SK-N-SH treated with all-trans-retinoic acid at 6 μM for 48 hours (cell line): ENCODE measurements around the gene CDH16.

Experiments
- ATAC-seq: fragments of 200-7000 bp; cut with Tn5 transposase; 3 replicates; pipeline ENCODE4 v1.9.1; 2020; ENCODE audit warnings: mild to moderate bottlenecking, moderate library complexity
- ARNTL ChIP-seq: fragments of 450-650 bp; formaldehyde crosslinking; IDR thresholded peaks from 2 replicates; pipeline ENCODE4 v1.5.0; 2020; ENCODE audit warnings: low read depth, mild to moderate bottlenecking, moderate library complexity, borderline replicate concordance
- BACH2 ChIP-seq: fragments of 250-450 bp; sonication (Bioruptor Pico); IDR thresholded peaks from 2 replicates; pipeline ENCODE4 v1.9.0; 2021; ENCODE audit warnings: mild to moderate bottlenecking, borderline replicate concordance
- CSDC2 ChIP-seq: fragments of 250-450 bp; sonication (Bioruptor Pico); IDR thresholded peaks from 2 replicates; pipeline ENCODE4 v1.5.0; 2020; ENCODE audit warnings: mild to moderate bottlenecking, moderate library complexity
- ESRRG ChIP-seq: fragments of 250-450 bp; sonication (Bioruptor Pico); IDR thresholded peaks from 2 replicates; pipeline ENCODE4 v1.6.1; 2021; ENCODE audit warnings: mild to moderate bottlenecking
- GLIS3 ChIP-seq: fragments of 250-450 bp; sonication (Bioruptor Pico); IDR thresholded peaks from 2 replicates; pipeline ENCODE4 v1.5.0; 2020; ENCODE audit warnings: mild to moderate bottlenecking, moderate library complexity
- ISL1 ChIP-seq: fragments of 250-450 bp; sonication (Bioruptor Pico); IDR thresholded peaks from 2 replicates; pipeline ENCODE4 v2.1.2; 2022; ENCODE audit warnings: mild to moderate bottlenecking, moderate library complexity
- PPARA ChIP-seq: fragments of 250-450 bp; sonication (Bioruptor Pico); IDR thresholded peaks from 2 replicates; pipeline ENCODE4 v1.5.0; 2020; ENCODE audit warnings: mild to moderate bottlenecking, borderline replicate concordance
- RARB ChIP-seq: fragments of 250-450 bp; sonication (Bioruptor Pico); IDR thresholded peaks from 2 replicates; pipeline ENCODE4 v1.8.0; 2021; ENCODE audit warnings: mild to moderate bottlenecking, moderate library complexity
- SNAI2 ChIP-seq: fragments of 250-450 bp; sonication (Bioruptor Pico); IDR thresholded peaks from 2 replicates; pipeline ENCODE4 v1.5.0; 2020; ENCODE audit warnings: mild to moderate bottlenecking, moderate library complexity
- TCF4 ChIP-seq: fragments of 250-450 bp; sonication (Bioruptor Pico); IDR thresholded peaks from 2 replicates; pipeline ENCODE4 v1.8.0; 2021; ENCODE audit warnings: mild to moderate bottlenecking, moderate library complexity, borderline replicate concordance
- TOX ChIP-seq: fragments of 250-450 bp; sonication (Bioruptor Pico); IDR thresholded peaks from 2 replicates; pipeline ENCODE4 v1.8.0; 2021; ENCODE audit warnings: mild to moderate bottlenecking, moderate library complexity, borderline replicate concordance
- ZC3H10 ChIP-seq: fragments of 250-450 bp; sonication (Bioruptor Pico); IDR thresholded peaks from 2 replicates; pipeline ENCODE4 v1.5.1; 2021; ENCODE audit warnings: mild to moderate bottlenecking, moderate library complexity
- ZFP3 ChIP-seq: fragments of 250-450 bp; sonication (Bioruptor Pico); IDR thresholded peaks from 2 replicates; pipeline ENCODE4 v1.5.0; 2020; ENCODE audit warnings: mild to moderate bottlenecking, moderate library complexity
- ZFP30 ChIP-seq: fragments of 450-650 bp; formaldehyde crosslinking; IDR thresholded peaks from 2 replicates; pipeline ENCODE4 v1.5.0; 2022; ENCODE audit warnings: mild to moderate bottlenecking, moderate library complexity
- ZNF565 ChIP-seq: fragments of 450-650 bp; formaldehyde crosslinking; conservative IDR thresholded peaks from 2 replicates; pipeline ENCODE4 v1.5.0; 2020; ENCODE audit warnings: low read depth, mild to moderate bottlenecking, moderate library complexity
- ZNF70 ChIP-seq: fragments of 450-650 bp; formaldehyde crosslinking; IDR thresholded peaks from 2 replicates; pipeline ENCODE4 v1.5.0; 2020; ENCODE audit warnings: mild to moderate bottlenecking, moderate library complexity
- ZNF8 ChIP-seq: fragments of 450-650 bp; formaldehyde crosslinking; IDR thresholded peaks from 2 replicates; pipeline ENCODE4 v1.5.0; 2020; ENCODE audit warnings: mild to moderate bottlenecking, moderate library complexity
- TF ChIP-seq, protein P1 (sequence below): fragments of 250-450 bp; sonication (Bioruptor Pico); IDR thresholded peaks from 2 replicates; pipeline ENCODE4 v1.5.0; 2020; ENCODE audit warnings: mild to moderate bottlenecking, moderate library complexity
- TF ChIP-seq, protein P2 (sequence below): fragments of 250-450 bp; sonication (Bioruptor Pico); IDR thresholded peaks from 2 replicates; pipeline ENCODE4 v1.5.1; 2021; ENCODE audit warnings: mild to moderate bottlenecking, moderate library complexity
- TF ChIP-seq, protein P3 (sequence below): fragments of 250-450 bp; sonication (Bioruptor Pico); IDR thresholded peaks from 2 replicates; pipeline ENCODE4 v1.8.0; 2021; ENCODE audit warnings: low read depth, mild to moderate bottlenecking, moderate library complexity, borderline replicate concordance
- TF ChIP-seq, protein P4 (sequence below): fragments of 250-450 bp; sonication (Bioruptor Pico); IDR thresholded peaks from 2 replicates; pipeline ENCODE4 v1.5.1; 2020; ENCODE audit warnings: low read depth, mild to moderate bottlenecking, moderate library complexity

Gene CDH16

DNA sequence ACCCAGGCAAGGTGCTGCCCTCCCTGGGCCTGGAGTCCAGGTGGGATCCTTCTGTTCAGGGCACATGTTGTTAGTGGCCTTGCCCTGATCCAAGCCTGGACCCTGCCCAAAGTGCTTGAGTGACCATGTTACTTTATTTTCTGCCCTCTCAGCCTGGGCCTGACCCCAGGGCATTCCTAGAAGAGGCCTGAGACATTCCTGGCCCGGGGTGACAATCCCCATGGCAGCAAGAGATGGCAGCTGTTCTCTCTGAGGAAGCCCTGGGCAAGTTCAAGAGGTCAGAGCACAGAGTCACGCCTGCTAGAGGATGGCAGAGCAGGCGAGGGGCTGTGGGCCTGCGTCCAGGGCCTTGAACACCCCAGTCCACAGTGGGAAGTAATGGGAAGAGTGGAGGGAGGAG, 5.0 kb downstream of the CDH16 start:
- no peak for ATAC-seq
- TF ChIP-seq, protein P1, sequence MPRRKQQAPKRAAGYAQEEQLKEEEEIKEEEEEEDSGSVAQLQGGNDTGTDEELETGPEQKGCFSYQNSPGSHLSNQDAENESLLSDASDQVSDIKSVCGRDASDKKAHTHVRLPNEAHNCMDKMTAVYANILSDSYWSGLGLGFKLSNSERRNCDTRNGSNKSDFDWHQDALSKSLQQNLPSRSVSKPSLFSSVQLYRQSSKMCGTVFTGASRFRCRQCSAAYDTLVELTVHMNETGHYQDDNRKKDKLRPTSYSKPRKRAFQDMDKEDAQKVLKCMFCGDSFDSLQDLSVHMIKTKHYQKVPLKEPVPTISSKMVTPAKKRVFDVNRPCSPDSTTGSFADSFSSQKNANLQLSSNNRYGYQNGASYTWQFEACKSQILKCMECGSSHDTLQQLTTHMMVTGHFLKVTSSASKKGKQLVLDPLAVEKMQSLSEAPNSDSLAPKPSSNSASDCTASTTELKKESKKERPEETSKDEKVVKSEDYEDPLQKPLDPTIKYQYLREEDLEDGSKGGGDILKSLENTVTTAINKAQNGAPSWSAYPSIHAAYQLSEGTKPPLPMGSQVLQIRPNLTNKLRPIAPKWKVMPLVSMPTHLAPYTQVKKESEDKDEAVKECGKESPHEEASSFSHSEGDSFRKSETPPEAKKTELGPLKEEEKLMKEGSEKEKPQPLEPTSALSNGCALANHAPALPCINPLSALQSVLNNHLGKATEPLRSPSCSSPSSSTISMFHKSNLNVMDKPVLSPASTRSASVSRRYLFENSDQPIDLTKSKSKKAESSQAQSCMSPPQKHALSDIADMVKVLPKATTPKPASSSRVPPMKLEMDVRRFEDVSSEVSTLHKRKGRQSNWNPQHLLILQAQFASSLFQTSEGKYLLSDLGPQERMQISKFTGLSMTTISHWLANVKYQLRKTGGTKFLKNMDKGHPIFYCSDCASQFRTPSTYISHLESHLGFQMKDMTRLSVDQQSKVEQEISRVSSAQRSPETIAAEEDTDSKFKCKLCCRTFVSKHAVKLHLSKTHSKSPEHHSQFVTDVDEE (CRISPR knock-in tag): no peak
- TF ChIP-seq, protein P2, sequence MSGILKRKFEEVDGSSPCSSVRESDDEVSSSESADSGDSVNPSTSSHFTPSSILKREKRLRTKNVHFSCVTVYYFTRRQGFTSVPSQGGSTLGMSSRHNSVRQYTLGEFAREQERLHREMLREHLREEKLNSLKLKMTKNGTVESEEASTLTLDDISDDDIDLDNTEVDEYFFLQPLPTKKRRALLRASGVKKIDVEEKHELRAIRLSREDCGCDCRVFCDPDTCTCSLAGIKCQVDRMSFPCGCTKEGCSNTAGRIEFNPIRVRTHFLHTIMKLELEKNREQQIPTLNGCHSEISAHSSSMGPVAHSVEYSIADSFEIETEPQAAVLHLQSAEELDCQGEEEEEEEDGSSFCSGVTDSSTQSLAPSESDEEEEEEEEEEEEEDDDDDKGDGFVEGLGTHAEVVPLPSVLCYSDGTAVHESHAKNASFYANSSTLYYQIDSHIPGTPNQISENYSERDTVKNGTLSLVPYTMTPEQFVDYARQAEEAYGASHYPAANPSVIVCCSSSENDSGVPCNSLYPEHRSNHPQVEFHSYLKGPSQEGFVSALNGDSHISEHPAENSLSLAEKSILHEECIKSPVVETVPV (CRISPR knock-in tag): no peak
- TF ChIP-seq SNAI2 (CRISPR knock-in tag) (no peak), ZFP3 (no peak), ZC3H10 (CRISPR knock-in tag) (no peak), ZNF70 (CRISPR knock-in tag) (no peak), TOX (CRISPR knock-in tag) (no peak), ISL1 (CRISPR knock-in tag) (no peak), ZNF8 (no peak), BACH2 (CRISPR knock-in tag) (no peak), CSDC2 (CRISPR knock-in tag) (no peak), GLIS3 (CRISPR knock-in tag) (no peak), ESRRG (CRISPR knock-in tag) (no peak), ZFP30 (CRISPR knock-in tag) (no peak), PPARA (CRISPR knock-in tag) (no peak), RARB (no peak), ARNTL (no peak), TCF4 (CRISPR knock-in tag) (no peak)
- TF ChIP-seq, protein P3, sequence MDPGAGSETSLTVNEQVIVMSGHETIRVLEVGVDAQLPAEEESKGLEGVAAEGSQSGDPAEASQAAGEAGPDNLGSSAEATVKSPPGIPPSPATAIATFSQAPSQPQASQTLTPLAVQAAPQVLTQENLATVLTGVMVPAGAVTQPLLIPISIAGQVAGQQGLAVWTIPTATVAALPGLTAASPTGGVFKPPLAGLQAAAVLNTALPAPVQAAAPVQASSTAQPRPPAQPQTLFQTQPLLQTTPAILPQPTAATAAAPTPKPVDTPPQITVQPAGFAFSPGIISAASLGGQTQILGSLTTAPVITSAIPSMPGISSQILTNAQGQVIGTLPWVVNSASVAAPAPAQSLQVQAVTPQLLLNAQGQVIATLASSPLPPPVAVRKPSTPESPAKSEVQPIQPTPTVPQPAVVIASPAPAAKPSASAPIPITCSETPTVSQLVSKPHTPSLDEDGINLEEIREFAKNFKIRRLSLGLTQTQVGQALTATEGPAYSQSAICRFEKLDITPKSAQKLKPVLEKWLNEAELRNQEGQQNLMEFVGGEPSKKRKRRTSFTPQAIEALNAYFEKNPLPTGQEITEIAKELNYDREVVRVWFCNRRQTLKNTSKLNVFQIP (CRISPR knock-in tag): no peak
- TF ChIP-seq, protein P4, sequence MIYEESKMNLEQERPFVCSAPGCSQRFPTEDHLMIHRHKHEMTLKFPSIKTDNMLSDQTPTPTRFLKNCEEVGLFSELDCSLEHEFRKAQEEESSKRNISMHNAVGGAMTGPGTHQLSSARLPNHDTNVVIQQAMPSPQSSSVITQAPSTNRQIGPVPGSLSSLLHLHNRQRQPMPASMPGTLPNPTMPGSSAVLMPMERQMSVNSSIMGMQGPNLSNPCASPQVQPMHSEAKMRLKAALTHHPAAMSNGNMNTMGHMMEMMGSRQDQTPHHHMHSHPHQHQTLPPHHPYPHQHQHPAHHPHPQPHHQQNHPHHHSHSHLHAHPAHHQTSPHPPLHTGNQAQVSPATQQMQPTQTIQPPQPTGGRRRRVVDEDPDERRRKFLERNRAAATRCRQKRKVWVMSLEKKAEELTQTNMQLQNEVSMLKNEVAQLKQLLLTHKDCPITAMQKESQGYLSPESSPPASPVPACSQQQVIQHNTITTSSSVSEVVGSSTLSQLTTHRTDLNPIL (CRISPR knock-in tag): no peak
- TF ChIP-seq, all 23 proteins: peak for 0

DNA sequence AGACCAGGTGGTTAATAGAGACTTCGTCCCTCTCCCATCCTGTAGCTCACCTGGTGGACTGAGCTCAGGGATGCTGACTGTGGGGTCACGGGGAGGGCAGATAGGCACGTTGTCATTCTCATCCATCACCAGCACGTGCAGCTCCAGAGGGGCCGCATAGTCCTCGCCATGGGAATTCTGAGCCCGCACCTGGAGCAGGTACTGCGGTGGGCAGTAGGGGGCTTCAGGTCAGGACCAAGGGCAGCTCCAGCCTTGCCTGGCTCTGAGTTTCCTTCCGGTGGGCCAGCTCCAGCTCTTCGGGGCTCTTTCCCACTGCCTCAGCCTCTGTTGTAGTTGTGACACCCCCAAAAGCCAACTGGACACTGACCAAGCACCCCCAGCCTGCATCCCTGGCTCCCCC, 5.6 kb downstream of the CDH16 start:
- TF ChIP-seq PPARA (CRISPR knock-in tag) (no peak), ZNF8 (no peak), ZNF565 (CRISPR knock-in tag) (no peak)

DNA sequence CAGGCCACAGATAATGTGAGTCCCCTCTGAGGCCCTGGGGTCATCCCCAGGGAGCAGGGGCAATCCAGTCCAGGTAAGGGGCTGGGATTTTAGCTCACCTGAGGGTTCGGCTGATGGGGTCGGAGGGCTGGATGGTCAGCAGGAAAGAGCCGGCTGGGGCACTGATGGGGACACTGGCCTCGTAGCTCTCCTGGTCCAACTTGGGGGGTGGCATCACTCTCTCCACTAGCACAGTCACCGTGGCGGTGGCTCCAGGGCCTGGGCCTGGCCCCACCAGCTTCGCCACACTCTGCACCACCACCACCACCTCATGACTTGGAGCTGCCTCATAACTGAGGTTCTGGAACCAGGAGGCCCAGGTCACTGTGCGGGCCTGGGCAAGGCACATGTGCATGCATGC, 6.9 kb downstream of the CDH16 start:
- no peak for ATAC-seq
- TF ChIP-seq, protein P3 (CRISPR knock-in tag): no peak
- TF ChIP-seq TCF4 (CRISPR knock-in tag) (no peak), ISL1 (CRISPR knock-in tag) (no peak), TOX (CRISPR knock-in tag) (no peak), ZNF565 (CRISPR knock-in tag) (no peak), SNAI2 (CRISPR knock-in tag) (no peak), ZFP3 (no peak), ESRRG (CRISPR knock-in tag) (no peak)

More for the DNA sequence above, 5.6 kb downstream of the CDH16 start:
- ATAC-seq: no peak
